Left ventricle myocardium superior (tissue), 1 donor: Measurements from ENCODE around the gene RBM10. TPM values are rescaled to one million over a fixed set of nuclear protein-coding genes. Genes with fewer than 3 reads are reported as not detected.

Source experiments
- ATAC-seq: fragments of 200-7000 bp; cut with Tn5 transposase; one replicate; pipeline ENCODE4 v1.9.1; 2020; ENCODE audit warnings: mild to moderate bottlenecking, moderate library complexity
- DNase-seq: peaks from one replicate; pipeline ENCODE4 v3.0.0-alpha.2; 2020
- intact Hi-C: fragments of 100-400 bp; cut with micrococcal nuclease; formaldehyde crosslinking; loops from one replicate; pipeline ENCODE4 v1.11.0; 2022
- total RNA-seq: library from RNA; stranded (reverse); fragmentation: NEBNext Ultra II Directional; extraction: Animal tissue kit (Norgen Biotek cat#: 25700); gene quantifications from one replicate; pipeline ENCODE4 v1.2.1, GENCODE V29; 2021
- donor health status: DM: no; HTN: yes; CAD: no; lungs with severe emphysema.

Gene RBM10
- total RNA-seq, 1 donor from 2014 or later = 32.9 TPM

GRCh38 chrX:47146121-47146935 lies 1.3 kb downstream of the RBM10 start:
- DNase-seq = no peak
- no peak for ATAC-seq
- intact Hi-C loops = no loop called here

DNA sequence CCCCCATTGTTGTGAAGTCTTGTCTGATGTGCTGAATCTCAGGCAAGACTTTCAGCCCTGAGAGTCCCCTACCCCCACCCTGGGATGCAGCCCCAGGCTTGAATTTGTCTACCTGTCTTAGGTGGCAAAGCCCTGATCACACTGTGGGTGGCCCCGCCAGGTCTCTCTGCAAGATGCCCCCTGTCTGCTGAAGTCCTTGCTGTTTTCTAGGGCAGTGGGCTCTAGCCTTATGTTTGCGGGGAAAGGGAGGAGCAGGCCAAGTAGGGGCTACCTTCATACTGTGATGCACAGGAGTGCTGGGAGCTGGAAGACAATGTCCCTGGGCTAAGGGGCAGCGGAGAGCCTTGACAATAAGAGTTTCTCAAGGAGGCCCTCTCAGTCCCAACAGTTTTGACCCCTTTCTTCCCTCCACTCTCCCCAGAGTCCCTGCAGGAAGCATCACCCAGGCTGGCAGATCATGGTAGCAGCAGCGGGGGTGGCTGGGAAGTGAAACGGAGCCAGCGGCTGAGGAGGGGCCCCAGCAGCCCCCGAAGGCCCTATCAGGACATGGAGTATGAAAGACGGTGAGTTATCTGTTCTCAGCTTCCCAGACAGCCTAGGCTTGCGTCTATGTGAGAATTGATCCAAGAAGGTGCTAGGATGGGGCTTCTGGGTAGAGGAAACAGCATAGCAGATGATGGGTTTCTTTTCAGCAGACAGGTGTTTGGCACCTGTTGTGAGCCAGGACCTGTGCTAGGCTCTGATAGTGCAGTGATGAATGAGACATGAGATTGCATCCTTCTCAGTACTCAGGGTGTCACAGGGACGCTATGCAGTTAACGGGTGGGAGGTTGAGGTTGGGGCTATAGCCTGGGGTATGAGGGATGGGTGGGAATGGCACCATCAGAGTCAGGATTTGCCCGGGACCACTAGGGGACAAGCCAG lies 2.2 kb downstream of the RBM10 start:
- intact Hi-C loops = no loop called here
- no peak for ATAC-seq
- DNase-seq = no peak

DNA sequence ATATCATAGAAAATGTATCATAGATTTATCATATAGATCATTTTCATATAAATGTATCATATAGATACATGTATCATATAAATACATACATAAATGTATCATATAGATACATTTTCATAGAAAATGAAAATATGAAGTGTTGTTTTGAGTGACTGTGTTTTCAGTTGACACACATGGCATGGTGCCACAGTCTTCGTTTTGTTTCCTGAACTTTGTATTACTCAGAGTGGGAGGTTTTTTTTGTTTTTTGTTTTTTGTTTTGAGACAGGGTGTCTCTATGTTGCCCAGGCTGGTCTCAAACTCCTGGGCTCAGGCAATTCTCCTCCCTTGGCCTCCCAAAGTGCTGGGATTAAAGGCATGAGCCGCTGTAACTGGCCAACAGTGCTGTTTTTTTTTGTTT lies 3.9 kb downstream of the RBM10 start:
- no peak for ATAC-seq

GRCh38 chrX:47151435-47151834 lies 6.4 kb downstream of the RBM10 start:
- ATAC-seq (no peak), DNase-seq (no peak)
- intact Hi-C loops = no loop called here

More for the DNA sequence above, 3.9 kb downstream of the RBM10 start:
- intact Hi-C loops = no loop called here
- DNase-seq = no peak

DNA sequence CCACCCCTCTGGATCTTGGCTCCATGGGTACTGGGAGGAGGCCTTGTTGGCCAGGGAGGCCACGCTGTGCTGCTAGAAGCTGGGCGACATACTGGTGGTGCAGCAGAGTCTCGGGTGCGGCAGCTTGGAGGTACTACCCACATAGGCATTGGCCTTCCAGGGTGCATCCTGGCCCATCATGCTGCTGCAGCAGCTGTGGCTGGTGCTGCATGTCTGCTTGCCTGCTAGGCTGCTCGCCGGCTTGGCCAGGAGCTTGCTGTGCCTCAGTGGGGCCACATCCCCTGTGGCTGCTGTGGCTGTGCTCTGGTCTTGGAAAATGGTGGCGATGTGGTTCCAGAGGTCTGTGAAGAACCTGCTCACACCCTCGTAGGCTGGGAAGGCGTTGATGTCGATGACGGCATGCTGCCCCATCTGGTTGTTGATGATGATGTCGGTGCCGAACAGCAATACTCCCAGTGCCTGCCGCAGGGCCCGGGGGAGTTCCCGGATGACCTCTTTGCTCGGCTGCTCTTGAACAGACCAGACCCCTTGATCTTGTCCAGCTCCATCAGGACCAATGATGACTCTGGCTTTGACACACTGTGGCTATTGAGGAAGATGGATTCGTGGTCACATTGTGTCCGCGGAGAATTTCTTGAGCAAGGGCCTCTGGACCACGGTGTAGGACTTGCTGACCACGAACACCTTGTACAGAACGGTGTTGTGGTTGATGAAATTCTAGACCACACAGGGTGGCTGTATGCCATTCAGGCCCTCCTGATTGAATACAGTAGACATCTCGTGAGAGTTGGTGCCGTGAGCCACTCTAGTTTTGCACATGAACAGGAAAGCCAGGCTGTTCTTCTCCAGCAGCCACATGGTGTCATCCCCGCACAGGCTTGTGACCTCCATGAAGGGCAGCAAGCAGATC lies 11.8 kb downstream of the RBM10 start:
- DNase-seq (no peak), ATAC-seq (no peak)
- intact Hi-C loops = no loop called here

DNA sequence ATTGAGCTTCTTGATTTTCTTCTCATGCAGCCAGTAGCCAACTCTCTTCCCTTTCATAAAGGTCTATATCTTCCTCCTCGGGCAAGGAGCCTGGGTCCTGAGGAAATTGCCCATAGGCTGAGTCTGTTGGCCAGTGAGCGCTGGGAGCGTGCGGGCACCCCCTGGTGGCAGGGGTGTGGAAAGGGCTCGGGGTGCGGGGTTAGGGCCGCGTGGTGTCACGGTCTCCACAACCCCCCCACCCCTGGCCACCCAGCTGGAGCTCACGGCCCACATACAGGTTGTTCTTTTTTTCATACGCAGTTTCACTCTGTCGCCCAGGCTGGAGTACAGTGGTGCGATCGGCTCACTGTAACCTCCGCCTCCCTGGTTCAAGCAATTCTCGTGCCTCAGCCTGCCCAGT lies 13.1 kb downstream of the RBM10 start:
- intact Hi-C loops = no loop called here
- DNase-seq (no peak), ATAC-seq (no peak)

DNA sequence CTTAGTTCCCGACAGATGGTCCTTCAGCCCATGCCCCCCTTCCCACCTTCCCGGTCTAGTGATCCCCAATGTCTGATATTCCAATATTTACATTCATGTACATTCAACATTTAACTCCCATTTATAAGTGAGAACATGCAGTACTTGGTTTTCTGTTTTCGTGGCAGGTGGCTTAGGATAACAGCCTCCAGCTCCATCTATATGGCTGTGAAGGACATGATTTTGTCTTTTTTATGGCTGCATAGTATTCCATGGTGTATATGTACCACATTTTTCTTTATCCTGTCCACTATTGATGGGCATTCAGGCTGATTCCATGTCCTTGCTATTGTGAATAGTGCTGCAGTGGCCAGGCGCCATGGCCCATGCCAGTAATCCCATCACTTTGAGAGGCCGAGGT lies 13.8 kb downstream of the RBM10 start:
- intact Hi-C loops = no loop called here
- DNase-seq = no peak
- no peak for ATAC-seq

DNA sequence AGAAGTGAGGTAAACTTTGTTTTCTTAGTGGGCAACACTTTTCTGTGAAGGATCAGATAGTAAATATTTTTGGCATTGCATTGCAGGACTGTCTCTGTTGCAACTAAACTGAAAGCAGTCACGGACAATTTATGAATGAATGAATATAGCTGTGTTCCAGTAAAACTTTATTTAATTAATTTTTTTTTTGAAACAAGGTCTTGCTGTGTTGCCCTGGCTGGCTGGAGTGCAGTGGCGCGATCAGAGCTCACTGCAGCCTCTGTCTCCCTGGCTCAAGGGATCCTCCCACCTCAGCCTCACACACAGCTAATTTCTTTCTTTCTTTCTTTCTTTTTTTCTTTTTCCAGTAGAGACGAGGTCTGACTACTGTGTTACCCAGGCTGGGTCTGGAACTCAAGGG lies 15.8 kb downstream of the RBM10 start:
- no peak for DNase-seq
- intact Hi-C loops = no loop called here
- ATAC-seq = no peak

DNA sequence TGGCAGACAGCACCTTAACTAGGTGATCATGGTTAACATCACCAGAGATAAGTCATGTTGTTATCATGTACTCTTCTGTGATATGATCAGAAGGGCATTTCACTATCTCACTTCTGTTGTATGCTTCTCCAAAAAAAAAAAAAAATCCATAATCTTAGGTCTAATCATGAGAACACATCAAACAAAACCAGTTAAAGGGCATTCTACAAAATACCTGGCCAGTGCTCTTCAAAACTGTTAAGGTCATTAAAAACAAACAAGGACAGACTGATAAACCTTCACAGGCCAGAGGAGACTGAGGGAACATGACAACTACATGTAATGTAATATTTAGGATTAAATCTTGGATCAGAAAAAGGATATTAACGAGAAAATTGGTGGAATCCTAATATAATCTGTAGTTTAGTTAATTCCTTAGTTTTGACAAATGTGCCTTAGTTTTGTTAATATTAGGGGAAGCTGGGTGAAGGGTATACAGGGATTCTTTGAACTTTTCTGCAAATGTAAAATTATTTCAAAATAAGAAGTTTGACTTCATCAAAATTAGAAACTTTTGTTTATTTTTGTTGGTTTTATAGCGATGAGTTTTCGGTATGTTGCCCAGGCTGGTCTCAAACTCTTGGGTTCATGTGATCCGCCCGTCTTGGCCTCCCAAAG lies 18.0 kb downstream of the RBM10 start:
- no peak for DNase-seq
- intact Hi-C loops = no loop called here
- ATAC-seq = no peak

- ATAC-seq (no peak), DNase-seq (no peak)
- intact Hi-C loops = no loop called here
Measured at GRCh38 chrX:47164420-47164819, 19.4 kb downstream of the RBM10 start.

DNA sequence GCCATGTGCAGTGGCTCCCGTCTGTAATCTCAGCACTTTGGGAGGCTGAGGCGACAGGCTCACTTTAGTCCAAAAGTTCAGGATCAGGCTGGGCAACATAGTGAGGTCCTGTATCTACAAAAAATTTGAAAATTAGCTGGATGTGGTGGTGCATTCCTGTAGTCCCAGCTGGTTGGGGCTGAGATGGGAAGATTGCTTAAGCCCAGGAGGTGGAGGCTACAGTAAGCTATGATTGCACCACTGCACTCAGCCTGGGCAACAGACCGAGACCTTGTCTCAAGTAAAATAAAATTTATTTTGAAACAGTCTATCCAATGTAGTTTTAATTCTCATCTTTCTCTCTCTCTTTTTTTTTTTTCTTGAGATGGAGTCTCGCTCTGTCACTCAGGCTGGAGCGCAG lies 21.1 kb downstream of the RBM10 start:
- intact Hi-C loops = no loop called here
- ATAC-seq (no peak), DNase-seq (no peak)

- ATAC-seq (no peak), DNase-seq (no peak)
- intact Hi-C loops = no loop called here
Measured at GRCh38 chrX:47168495-47169073, 23.6 kb downstream of the RBM10 start.

- DNase-seq = no peak
- intact Hi-C loops = no loop called here
- no peak for ATAC-seq
Measured at GRCh38 chrX:47169273-47169672, 24.3 kb downstream of the RBM10 start.

GRCh38 chrX:47169726-47170515 lies 24.9 kb downstream of the RBM10 start:
- peak; percentile 74 for DNase-seq
- intact Hi-C loops = no loop called here
- peak; percentile 94 for ATAC-seq

- intact Hi-C loops = no loop called here
- DNase-seq = no peak
- no peak for ATAC-seq
Measured at GRCh38 chrX:47170861-47171692, 26.1 kb downstream of the RBM10 start.

- intact Hi-C loops = no loop called here
- ATAC-seq = no peak
- no peak for DNase-seq
Measured at GRCh38 chrX:47171996-47172395, 27.0 kb downstream of the RBM10 start.

GRCh38 chrX:47172549-47172948 lies 27.5 kb downstream of the RBM10 start:
- intact Hi-C loops = no loop called here
- DNase-seq (no peak), ATAC-seq (no peak)
